Bronchial epithelial cell (primary cell): ENCODE measurements around the gene OSBP2. TPM values are rescaled to one million over a fixed set of nuclear protein-coding genes. Genes with fewer than 3 reads are reported as not detected.

Experiments used
- DNase-seq: peaks from one replicate; pipeline ENCODE4 v3.0.0-alpha.2; 2010; ENCODE audit warnings: low read depth
- FAIRE-seq: peaks from 2 replicates; lab custom pipeline; 2011; peaks lifted over from hg19 to GRCh38; lab: Jason Lieb, UNC
- H3K27me3 ChIP-seq: 2 replicates; pipeline ENCODE4 v1.5.1; 2011; ENCODE audit warnings: low read length; ENCODE audit not compliant: control insufficient read depth, insufficient read depth
- H3K36me3 ChIP-seq: 2 replicates; pipeline ENCODE4 v1.5.1; 2011; ENCODE audit warnings: low read length; ENCODE audit not compliant: control insufficient read depth, insufficient read depth
- H3K4me3 ChIP-seq: 2 replicates; pipeline ENCODE4 v1.5.1; 2011; ENCODE audit warnings: mild to moderate bottlenecking, low read depth, low read length, control low read depth
- total RNA-seq: library from RNA; depleted of rRNA; stranded (reverse); fragments of >200 nt; gene quantifications from 2 replicates; pipeline ENCODE4 v1.2.1, GENCODE V29; 2014
- TF ChIP-seq, protein P1 (sequence below): IDR thresholded peaks from 2 replicates; pipeline ENCODE4 v1.5.1; 2011; ENCODE audit warnings: mild to moderate bottlenecking, moderate library complexity, low read length, control low read depth, inconsistent platforms; ENCODE audit not compliant: insufficient read depth, severe bottlenecking

The OSBP2 gene
- total RNA-seq, 1 donor from 2014 or later = 23.4 TPM

GRCh38 chr22:30857791-30858190 lies 163.1 kb downstream of the OSBP2 start:
- no peaks in the 10 kb centered on the region for H3K27me3 ChIP-seq
- TF ChIP-seq, protein P1, sequence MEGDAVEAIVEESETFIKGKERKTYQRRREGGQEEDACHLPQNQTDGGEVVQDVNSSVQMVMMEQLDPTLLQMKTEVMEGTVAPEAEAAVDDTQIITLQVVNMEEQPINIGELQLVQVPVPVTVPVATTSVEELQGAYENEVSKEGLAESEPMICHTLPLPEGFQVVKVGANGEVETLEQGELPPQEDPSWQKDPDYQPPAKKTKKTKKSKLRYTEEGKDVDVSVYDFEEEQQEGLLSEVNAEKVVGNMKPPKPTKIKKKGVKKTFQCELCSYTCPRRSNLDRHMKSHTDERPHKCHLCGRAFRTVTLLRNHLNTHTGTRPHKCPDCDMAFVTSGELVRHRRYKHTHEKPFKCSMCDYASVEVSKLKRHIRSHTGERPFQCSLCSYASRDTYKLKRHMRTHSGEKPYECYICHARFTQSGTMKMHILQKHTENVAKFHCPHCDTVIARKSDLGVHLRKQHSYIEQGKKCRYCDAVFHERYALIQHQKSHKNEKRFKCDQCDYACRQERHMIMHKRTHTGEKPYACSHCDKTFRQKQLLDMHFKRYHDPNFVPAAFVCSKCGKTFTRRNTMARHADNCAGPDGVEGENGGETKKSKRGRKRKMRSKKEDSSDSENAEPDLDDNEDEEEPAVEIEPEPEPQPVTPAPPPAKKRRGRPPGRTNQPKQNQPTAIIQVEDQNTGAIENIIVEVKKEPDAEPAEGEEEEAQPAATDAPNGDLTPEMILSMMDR = no peak
- H3K4me3 ChIP-seq = no peak overlapping the region
- DNase-seq = no peak
- no peaks in the 10 kb centered on the region for H3K36me3 ChIP-seq
- no peak for FAIRE-seq

GRCh38 chr22:30858976-30859713 lies 164.5 kb downstream of the OSBP2 start:
- H3K4me3 ChIP-seq = no peak overlapping the region
- no peaks in the 10 kb centered on the region for H3K27me3 ChIP-seq
- FAIRE-seq (no peak), DNase-seq (no peak)
- no peaks in the 10 kb centered on the region for H3K36me3 ChIP-seq
- TF ChIP-seq, protein P1 = no peak

- Histone ChIP-seq H3K36me3 (no peaks in the 10 kb centered on the region), H3K4me3 (no peak overlapping the region), H3K27me3 (no peaks in the 10 kb centered on the region)
- TF ChIP-seq, protein P1 = no peak
- DNase-seq (no peak), FAIRE-seq (no peak)
Measured at GRCh38 chr22:30859714-30860095, 165.0 kb downstream of the OSBP2 start.

DNA sequence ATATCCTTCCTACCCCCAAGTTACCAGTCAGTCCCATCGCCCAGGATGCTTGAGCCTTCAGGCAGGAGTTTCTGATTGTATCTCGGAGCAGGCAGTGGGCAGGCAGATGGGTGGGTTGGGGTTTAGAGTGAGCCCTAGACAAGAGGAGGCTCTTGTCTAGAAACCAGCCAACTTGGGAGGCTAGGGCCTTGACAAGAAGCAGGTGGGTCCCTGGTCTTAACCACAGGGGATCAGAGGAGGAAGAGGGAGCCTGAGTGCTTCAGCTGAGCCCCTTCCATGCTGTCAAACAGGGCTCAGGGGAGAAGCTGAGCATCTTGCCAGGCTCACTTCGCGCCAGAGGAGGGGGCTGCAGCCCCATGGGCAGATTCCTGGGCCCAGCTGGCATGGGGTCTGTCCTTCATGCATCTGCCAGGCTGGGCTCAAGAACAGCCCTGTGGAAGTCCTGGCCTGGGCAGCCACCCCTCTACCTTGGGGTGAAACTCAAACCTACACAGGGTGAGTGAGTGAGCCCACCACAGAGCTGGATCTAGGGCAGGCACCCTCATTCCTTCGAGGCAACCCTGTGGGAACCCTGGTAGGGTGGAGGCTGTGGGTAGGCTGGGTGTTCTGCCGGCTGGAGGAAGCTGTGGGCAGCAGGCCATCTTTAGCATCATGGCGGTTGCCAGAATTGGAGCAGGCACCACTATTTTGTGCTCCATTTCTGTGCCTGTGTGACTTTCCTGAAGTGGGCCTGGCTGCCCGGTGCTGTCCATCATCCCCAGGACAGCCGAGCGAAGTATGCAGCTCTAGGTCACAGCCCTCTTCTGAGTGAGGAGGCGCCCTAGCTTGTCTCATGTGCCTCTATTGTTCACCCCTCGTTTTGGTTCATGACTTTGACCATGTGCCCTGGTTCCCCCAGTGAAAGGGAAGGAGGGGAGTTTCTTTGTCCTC lies 165.8 kb downstream of the OSBP2 start:
- DNase-seq = no peak
- H3K27me3 ChIP-seq = no peaks in the 10 kb centered on the region
- no peak overlapping the region for H3K4me3 ChIP-seq
- H3K36me3 ChIP-seq = no peaks in the 10 kb centered on the region
- no peak for FAIRE-seq
- TF ChIP-seq, protein P1 = no peak

DNA sequence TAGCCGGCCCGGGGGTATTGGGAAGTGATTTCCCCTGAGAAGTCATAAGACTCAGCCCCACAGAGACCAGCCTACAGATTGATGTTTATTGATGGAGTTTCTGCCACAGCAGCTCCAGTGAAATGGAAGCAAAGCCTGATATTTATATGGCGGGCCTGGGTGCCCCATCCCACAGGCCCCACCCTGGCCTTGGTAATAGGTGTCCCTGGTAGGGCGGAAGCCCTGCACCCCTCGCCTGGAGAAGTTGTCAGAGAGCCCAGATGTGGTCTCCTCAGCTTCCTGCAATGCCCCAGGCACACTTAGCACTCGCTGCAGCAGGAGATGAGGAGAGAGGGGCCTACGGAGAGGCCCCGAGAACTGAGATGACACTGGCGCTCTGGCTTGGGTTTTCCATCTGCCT lies 166.5 kb downstream of the OSBP2 start:
- TF ChIP-seq, protein P1 = no peak
- H3K36me3 ChIP-seq = no peaks in the 10 kb centered on the region
- no peaks in the 10 kb centered on the region for H3K27me3 ChIP-seq
- DNase-seq (no peak), FAIRE-seq (no peak)
- no peak overlapping the region for H3K4me3 ChIP-seq
